ENCODE measurements around the gene FBXW8.
A peak's percentile ranks its signal among the peaks of the same experiment; 100 is the strongest.

Gene FBXW8

DNA sequence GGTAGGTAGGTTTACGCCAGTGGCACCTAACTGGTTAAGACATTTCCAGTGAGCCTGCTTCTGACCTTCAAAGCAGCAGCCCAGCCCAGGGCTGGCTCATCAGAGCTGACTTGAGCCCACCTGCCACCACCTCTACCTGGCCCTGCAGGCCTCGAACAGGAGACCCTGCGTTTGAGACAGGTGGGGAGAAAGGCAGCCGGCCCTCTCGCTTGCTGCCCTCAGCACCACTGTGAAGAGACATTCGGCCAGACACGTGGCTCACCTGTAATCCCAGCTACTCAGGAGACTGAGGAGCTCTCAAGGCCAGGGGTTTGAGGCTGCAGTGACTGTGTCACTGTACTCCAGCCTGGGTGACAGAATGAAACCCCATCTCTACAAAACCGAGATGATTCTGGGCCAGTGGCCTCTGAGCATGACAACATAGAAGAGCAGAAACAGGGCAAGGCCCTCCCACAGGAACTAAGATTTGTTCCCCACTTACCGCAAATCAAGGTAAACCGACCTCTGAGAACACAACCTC lies 114.3 kb downstream of the FBXW8 start:
- no peak for DNase-seq (ENCODE audit: low read depth)

DNA sequence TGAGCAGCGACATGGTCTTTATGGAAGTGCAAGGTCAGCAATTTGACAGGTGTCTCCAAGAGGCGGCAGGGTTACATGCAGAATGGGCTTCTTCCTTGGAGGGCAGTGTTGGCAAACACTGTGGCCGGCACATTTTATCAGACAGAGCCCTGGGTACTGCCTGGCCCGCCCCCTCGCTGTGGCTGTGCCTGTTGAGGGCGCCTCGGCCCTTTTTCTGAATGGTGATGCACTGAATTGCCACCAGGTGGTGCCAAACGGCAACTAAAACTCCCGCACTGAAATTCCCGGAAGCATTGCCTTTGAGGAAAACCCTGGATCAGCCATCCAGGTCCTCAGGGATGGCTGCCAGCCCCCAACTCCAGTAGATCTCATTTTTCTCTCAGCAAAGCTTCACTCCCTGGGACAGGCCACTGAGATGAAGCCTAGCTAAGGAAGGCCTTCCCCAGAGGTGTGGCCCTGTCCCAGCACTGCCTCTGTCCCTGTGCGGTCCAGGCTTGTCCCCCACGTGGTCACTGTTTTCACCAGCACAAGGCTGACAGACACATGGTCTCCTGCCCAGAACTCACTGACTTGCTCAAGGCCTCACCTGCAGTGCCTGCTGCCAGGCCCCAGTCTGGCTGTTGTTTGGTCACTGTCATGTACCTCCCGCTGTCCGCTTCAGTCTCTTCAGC lies 114.9 kb downstream of the FBXW8 start:
- DNase-seq (ENCODE audit: low read depth): peak; percentile 34

DNA sequence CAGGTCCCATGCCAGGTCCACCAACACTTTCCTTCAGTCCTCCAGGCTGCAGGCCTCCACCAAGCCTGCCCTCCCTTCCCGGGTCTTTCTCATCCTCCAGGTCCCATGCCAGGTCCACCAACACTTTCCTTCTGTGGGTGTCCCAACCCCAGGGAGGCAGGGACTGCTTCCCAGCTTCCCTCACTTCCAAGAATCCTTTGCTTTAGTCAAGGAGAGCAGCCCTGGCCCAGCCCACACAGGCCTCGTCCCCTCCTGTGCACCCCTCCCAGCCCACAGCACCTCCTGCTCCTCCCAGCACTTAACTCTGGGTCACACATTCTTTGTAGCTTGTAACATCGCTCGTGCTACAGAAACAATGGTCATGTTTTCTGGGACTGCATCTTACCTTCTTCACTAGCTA lies 115.6 kb downstream of the FBXW8 start:
- DNase-seq (ENCODE audit: low read depth): no peak

DNA sequence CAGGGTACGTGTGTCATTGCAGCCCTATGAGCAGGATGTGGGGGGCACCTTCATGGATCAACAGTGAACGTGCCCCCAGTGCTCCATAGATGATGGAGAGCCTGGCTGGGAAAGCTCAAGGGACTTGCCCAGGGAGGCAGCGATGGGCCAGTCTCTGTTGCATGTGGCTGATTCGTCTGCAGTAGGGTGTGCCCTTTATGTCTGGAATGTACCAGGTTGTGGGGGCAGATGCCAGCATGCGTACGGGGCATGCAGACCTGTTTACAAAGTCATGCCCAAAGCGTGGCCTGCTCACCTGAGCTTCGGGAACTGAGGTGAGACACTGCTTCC lies 116.1 kb downstream of the FBXW8 start:
- DNase-seq (ENCODE audit: low read depth): no peak

DNA sequence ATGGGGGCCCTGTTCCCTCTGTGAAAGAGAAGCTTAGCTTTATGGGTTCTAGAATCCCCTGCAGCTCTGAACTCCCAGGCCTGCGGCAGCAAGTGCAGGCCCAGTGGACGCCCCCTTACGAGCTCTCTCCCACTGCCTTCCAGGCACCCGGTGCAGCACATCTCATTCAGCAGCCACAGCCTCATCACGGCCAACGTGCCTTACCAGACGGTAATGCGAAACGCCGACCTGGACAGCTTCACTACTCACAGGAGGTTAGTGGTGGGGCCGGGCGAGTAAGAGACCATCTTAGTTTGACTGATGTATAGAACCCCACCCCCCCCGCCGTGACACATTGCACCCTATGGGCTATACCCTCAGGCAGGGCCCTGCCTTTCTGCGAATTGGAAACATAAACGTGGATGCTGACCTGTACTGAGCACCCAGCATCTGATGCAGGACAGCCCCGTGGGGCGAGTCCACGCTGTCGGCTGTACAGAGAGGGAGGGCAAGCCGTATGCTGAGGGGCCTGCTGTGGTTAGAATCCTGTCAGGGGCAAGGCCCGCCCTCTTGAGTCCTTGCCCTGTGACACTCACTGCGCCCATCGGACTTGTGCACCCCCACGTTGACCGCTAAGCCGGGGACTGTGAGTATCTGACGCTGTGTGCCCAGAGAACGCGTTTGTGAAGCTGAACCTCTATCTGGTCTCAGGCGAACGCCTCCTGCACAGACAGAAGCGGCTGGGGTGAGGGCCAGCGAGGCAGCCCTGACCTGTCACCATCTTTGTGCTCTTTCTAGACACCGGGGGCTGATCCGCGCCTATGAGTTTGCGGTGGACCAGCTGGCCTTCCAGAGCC lies 116.7 kb downstream of the FBXW8 start:
- no peak for DNase-seq (ENCODE audit: low read depth)

DNA sequence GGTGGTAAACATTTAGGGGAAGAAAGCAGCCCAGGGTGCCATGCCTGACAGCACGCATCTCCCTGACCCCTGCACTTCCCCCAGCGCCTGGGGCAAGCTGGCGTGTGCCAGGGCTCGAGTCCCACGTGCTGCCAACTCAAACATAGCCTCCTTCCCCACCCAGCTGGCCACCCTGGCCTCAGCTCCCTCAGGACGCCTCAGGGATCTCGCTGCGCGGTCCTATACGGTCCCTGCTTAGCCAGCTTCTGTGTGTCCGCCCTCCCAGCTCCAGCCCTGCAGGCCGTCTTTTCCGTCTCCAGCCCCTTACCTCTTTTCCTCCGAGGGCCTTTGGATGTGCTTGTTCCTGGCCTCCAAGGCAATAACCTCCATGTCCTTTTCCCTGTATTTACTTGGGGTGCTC lies 117.5 kb downstream of the FBXW8 start:
- DNase-seq (ENCODE audit: low read depth): no peak

DNA sequence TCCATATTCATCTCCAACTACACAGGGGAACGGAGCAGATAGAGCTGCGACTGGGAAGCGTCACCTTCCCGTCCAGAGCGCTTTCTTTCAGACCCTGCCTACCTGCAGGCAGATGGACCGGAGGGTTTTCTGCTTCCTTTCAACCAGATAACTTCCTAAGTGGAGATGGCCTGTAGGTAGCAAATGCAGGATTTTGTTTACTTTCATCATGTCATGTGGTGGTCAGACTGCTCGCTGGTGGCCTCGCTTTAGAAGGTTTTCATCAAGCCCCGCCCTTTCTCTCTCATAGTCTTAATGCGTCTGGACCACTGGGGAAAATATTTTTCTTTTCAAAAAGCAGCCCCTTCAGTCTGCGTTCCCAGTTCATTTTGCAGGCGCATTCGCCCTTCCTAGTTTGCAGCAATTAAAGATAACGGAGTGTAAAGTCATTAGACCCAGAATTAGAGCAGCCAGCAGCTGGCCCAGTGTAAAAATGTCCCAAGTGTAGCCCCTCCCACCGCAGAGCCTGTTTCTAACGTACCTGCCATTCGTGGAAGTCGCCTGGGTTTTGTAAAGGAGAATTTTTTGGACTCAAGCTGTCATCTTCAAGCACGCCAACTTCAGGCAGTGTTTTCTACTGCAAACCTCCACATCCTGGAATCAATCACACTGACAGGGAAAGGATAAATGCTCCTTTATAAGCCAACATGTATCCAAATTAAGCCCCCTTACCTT lies 119.6 kb downstream of the FBXW8 start:
- DNase-seq (ENCODE audit: low read depth): no peak

DNA sequence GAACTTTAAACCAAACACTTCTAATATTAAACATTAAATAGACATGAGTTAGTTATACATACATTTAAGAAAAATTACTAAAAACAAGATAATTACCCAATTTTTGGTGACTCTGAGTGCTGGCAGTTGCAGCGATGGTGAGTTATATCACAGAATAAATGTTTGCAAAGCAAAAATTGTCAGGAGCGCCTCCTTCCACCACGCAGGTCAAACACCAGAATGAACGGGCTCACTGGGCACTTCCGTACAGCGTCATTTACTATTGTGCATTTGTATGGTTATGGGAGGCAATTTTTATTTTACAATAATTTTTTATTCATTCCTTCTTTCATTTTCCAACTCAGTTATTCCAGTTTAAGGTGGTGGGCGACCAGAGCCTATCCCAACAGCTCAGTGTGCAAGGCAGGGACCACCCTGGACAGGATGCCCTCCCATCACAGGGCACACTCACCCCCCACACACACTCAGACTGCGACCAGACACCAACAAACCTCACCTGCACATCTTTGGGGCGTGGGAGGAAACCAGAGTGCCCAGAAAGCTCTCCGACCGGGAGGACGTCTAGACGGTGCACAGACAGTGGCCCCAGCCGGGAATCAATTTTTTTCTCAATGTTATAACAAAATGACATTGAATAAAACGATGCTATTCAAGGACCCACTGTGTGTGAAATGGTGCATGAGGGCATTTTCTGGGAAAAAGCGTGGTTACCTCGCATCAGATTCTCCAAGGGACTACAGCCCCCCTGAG lies 121.3 kb downstream of the FBXW8 start:
- no peak for DNase-seq (ENCODE audit: low read depth)

DNA sequence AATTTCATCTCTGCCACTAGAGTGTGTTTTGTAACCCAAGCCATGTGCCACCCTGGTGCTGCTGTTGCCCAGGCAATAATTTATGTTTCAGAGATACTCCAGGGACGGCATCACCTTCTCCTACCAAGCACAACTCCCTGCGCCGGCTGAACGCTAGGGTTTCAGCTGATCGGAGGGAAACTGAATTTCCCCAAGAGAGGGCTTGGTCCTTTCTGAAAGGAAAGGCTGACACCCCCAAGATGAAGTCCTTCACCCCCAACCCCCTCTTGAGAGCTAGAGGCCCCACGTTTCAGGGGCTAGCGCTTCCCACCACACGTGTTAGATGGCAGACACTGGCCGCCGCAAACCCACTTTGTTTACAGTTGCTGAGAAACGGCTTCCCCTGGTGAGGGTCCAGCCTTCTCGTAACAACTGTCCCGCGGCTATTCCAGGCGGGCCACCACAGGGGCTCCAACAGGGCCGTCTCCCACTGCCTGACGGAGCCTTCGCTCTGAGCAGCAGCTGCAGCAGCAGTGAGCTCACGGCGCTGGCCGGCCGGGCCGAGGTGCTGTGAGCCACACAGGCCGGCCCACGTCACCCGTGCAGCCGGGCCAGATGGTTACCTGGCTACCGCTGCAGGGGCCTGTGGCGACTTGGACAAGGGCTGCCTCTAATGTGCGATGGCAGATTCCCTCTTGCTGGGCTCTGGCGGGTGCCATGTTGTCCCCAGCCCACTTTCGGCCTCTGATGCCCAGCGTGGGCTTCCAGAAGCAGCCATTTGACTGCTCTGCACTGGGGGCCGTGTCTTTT lies 122.0 kb downstream of the FBXW8 start:
- no peak for DNase-seq (ENCODE audit: low read depth)

DNA sequence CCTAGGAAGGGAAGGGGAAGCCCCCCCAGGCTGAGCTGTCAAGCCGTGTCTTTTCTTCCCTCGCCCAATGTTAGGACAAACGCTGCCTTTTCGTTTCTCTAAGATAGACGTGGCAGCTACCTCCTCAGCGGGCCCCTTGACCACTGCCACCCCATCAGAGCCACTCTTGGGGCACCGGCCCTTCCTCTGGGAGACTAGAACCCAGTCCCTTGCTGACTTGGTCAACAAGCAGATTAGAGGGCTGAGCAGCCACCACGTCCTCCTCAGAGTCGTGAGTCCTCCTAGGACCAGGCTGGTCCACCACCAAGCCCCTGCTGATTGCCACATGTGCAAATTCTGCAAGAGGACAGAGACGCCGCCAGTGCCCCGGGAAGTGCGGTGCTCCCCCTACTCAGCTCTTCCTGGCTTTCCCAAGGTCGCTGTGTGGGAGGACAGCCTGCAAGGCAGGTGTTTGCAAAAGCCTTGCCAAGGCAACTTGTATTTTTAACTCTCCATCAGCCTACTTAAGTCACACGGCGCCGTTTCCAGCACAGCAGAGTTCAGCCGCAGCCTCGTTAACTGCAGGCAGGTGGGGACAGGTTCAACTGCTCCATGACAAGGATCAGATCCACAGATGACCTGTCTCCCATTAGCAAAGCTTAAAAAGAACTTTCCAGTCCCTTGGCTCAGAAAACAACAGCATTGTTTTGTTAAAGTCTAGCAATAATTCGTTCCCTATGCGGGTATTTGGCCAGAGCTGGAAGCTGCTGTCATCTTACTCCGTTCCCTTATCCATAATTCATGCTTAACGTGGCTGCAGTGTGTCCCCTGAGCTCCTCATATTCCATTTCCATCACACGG lies 122.9 kb downstream of the FBXW8 start:
- no peak for DNase-seq (ENCODE audit: low read depth)

DNA sequence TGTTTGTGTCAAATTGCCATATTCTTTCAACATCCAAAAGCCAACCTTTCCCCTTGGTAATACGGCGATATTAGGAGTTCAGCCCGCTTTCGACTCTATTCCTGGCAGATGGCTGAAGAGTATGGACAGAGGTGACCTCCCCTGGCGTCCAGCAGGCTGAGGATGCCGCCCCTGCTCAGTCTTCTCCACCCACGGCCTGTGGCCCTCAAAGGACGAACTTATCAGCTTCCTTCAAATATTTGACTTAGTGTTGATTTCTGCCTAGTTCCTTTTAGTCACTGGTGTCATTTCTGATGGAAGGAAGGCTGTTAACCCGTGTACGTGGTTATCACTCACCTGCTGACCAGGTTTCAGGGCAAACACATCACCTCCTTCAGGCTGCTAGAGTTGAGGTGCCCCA lies 123.5 kb downstream of the FBXW8 start:
- DNase-seq (ENCODE audit: low read depth): no peak

DNA sequence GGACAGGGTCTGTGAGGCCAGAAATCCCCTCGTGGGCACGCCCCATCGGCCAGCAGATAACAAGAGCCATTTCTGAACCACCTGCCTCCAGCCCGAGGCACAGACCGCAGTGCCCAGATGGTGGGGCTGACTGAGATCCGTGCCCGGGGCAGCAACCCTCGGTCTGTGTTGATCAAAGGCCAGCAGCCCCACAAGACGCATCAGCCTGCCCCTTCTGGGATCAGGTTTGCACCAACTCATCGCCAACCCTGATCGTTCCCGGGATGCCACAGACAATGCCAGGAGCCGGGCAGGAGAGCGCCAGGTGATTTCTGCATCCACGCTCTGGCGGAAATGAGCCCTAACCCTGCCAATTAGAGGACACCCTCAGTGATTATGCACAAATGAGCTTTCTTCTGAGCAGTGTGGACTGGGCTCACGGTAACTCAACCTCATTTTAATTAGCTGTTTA lies 124.0 kb downstream of the FBXW8 start:
- DNase-seq (ENCODE audit: low read depth): no peak

DNA sequence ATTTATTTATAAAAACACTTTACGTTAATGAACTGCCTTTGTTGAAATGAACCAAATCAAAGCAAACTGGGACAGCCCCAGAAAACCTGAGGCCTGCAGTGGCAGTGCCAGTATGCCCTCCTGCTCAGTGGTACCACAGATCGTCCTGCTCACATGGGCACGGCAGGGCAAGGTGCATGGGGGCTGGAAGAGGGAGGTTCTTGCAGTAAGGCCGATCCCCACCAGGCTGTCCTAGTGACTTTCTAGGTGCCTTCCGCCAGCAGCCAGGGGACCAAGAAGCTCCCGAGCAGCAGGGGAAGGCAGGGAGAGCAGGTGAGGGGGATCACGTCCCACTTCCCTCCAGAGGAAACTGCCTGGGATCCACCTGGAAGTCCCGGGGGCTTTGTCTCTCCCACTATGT lies 124.5 kb downstream of the FBXW8 start:
- no peak for DNase-seq (ENCODE audit: low read depth)

DNA sequence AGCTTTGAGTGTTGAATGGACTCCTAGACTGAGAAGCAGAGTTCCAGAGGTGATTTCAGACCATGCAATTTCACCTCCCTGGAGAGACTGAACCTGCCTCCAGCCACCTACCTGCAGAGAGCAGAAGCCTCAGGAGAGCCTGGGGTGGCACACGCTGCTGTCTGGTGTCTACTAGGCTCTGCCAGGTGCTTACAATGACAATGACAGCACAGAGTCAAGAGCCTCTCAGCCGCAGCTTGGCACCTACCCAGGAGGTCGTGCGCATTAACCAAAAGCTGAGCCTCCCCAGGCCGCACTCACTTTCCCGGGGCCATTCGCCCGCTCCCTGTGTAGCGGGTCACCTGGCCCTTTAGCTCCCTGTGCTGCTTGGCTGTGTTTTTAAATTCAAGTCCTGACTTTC lies 125.3 kb downstream of the FBXW8 start:
- DNase-seq (ENCODE audit: low read depth): no peak

DNA sequence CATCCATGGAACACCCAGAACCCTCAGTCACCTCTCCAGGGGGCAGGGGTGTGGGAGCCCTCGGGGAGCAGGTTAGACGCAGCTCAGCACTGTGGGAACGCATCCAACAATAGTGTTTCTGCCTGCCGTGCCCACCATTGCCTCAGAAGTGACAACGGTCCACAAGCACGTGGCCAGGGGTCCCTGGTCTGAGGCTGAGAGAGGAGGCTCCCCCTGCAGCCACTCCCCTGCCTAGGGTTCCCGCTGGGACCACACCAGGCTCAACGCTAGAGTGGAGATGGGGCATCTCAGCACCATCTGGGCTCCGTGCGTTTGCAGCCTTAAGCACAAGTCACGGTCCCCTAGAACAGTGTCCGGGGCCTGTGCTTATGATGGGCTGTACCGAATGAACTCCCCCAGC lies 125.8 kb downstream of the FBXW8 start:
- no peak for DNase-seq (ENCODE audit: low read depth)

DNA sequence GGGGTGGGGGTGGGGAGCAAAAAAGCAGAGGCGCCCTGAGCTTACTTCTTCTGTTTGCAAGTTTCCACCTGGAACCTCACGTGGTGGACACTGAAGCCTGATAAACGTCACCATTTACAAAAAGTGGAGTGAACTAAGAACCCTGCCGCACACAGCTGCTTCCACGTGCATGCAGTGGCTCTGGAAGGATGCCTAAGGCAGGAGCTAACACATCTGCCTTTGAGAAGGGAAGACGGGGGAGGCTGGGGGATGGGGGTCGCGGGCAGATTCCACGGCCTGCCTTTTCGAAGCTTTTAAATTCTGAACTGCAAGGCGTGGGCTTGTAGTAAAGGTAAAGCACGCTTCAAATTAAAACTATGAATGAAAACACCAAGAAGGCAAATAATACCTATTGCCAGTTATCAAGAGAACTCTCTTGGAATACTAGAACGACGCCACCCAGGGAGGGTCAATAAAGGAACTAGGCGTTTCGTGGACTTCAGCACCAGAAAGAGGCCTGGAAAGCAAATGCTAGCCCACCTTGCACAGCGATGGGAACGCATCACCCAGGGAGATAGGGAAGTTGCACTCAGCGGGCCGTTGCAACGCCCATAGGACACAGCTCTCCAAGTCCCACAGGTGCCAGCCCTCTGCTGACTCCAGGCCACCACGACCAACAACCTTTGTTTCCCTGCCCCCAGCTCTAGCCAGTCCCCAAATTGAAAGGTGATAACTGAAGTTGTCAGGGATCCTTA lies 126.7 kb downstream of the FBXW8 start:
- no peak for DNase-seq (ENCODE audit: low read depth)

DNA sequence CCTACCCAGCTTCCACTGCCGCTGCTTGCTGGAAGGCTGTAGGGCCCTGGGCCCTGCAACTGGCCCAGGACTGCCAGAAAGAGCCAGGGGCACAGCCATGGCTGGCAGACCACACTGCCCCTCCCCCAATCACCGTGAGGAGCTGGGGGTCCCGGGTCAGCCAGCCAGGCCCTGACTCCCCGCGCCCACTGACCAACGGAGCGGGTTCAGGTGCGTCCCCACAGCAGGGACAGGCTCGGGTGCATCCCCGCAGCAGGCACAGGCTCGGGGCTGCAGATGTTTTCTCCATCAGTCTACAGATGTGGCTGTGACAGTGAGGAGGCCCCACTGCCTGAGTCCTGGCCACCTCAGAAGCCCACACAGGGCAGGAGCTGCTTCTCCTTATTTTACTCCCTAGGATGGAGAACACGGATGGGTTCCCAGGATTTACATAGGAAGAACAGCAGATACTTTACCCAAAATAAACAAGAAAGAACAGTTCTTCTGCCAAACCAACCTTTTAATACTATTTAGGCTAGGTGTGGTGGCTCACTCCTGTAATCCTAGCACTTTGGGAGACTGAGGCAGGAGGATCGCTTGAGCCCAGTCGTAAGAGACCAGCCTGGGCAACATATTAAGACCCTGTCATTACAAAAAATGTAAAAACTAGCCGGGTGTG lies 127.4 kb downstream of the FBXW8 start:
- no peak for DNase-seq (ENCODE audit: low read depth)

DNA sequence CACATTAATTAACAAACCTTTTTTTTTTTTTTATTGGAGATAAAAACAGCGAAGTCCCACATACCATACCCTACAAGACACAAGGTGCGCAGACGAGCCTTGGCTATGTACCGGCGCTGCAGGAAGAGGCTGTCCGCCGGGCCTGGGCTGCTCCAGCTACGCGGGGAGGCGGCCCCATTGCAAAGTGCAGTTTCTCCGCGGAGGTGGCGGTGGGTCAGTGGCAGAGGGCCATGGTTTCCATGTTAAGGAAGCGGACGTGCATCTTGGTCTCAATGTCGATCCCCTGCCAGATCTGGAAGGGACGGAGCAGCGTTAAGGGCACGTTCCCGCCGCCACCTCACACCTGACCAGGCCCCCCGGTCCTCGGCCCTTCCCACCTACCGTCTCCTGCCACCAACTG lies 128.2 kb downstream of the FBXW8 start:
- no peak for DNase-seq (ENCODE audit: low read depth)

DNA sequence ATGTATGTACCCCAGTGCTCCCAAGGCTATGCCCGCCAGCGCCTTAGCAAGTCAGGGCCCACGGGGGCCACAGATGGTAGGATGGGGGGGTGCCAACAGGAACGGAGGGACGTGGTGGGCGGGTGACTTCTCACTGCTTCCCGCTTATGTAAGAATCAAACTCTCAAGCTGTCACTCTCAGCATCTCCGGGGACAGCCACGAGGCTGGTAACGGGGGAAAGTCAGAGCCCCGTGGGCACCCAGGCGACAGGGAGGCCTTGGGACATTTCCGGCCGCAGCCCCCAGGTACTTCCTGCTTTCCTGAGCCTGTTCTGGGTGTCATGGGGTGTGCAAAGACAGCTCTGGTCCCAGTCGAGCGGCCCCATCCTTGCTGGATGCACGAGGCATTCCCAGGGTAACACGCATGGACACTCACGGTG lies 129.2 kb downstream of the FBXW8 start:
- DNase-seq (ENCODE audit: low read depth): no peak

All from fibroblast of the conjunctiva (primary cell).